NCI-H460 (cell line): ENCODE data around the gene QPCT. TPM values are rescaled to one million over a fixed set of nuclear protein-coding genes. Genes with fewer than 3 reads are reported as not detected.

Experiments
- DNase-seq: peaks from one replicate; pipeline ENCODE4 v3.0.0-alpha.2; 2016; ENCODE audit warnings: low read depth; ENCODE audit errors: extremely low read depth
- total RNA-seq: library from RNA; depleted of rRNA; stranded (reverse); fragments of >200 nt; shearing (Covaris generic); gene quantifications from 2 replicates; pipeline ENCODE4 v1.2.3, GENCODE V29; 2014

Gene QPCT
- total RNA-seq, 1 experiment from 2014 or later = 322 TPM

- DNase-seq = no peak
These were observed 20.0 kb upstream of the QPCT start for GRCh38 chr2:37324536-37324785.

GRCh38 chr2:37324786-37325624 lies 19.4 kb upstream of the QPCT start, which contains the start of gene PRKD3:
PRKD3 (minus strand) TSS chr2:37324833; CDS start chr2:37316524, 8,309 bp downstream.
- DNase-seq = peak; percentile 60

DNA sequence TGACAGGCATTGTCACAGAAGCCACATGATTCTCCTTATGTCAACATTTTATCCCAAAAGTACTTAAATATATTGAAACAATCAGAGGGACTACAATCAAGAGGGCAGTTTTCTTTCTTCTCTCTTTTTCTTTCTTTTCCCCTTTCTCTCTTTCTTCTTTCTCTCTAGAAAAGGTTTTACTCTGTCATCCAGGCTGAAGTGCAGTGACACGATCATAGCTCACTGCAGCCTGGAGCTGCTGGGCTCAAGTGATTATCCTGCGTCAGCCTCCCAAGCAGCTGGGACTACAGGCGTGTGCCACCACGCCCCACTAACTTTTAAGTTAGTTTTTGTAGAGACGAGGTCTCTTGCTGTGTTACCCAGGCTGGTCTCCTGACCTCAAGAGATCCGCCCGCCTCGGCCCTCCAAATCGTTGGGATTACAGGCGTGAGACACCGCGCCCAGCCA lies 18.8 kb upstream of the QPCT start:
- no peak for DNase-seq

GRCh38 chr2:37326285-37326684 lies 18.1 kb upstream of the QPCT start:
- DNase-seq = no peak

DNA sequence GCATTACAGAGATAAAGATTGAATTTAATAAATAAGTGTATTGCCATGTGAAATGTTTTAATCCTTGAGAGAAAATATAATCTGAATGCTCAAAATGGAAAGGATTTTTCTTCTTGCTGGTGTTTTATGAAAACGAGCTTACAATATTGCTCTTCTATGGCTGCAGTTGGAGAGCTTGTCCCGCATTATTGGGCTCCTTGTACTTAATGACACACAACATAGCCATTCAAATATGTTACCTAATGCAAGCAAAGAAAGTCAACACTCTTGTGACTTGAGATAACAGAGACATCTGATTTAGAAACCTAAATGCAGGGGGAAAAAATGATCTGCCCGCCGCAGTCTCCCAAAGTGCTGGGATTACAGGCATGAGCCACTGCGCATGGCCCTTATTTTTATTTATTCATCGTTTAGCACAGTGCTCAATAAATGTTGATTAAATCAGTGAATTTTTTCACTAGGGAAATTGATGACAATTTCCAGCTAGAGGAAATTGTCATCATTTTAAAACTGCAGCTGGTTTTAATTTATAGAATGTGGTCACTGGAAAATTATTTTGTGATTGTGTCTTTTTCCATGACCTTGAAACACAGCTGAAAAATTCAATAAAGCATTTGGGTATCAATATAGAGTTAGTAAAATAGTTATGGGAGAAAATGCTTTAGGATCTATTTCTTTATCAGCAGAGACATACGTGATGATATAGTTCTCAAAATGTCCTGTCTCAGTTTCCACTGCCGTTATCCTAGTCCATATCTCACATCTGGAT lies 17.4 kb upstream of the QPCT start:
- DNase-seq = no peak

GRCh38 chr2:37330681-37331080 lies 13.7 kb upstream of the QPCT start:
- no peak for DNase-seq

DNA sequence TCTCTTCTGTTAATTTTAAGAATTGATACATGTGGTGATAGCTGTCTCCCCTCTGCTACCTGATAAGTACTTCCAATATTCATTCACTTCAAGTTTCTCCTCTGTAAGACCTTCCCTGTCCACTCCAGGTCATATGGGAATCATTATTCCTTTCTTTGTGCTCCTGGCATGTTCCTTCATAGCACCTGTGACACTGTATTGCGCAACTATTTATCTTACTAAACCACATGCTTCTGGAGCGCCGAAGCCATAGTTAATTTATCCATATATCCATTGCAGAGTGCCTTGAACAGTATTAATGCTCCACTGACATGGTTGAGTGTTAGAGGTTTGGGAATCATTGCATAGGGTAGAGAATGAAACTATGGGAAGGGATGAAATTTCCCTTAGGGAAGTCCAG lies 11.9 kb upstream of the QPCT start:
- DNase-seq = no peak

DNA sequence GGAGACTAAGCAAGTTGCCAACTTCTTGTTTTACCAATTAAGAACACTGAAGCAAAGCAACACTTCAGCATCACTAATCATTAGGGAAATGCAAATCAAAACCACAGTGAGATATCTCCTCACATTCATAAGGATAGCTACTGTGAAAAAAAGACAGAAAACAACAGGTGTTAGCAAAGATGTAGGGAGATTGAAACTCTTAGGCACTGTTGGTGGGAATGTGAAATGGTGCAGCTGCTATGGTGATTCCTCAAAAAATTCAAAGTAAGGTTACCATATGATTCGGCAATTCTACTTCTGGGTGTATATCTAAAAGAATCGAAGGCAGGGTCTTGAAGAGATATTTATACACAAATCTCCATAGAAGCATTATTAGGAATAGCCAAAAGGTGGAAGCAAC lies 11.2 kb upstream of the QPCT start:
- no peak for DNase-seq

DNA sequence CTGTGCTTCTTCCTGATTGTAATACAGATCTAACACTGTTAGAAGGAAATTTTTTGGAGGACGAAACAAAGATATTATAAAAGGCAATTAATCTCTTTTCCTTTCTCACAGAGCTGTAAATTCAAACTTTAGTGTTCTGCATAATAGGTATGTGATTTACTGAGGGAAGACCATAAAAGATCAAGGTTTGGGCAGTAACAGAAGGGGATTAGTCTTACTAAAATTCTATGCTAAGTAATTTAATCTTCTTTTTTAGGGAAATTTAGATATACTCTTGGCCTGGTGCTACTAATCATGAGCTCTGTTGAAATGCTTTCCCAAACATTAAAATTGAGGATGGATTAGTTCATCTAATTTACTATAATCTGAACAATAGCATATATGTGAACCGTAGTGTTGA lies 8.8 kb upstream of the QPCT start:
- no peak for DNase-seq

DNA sequence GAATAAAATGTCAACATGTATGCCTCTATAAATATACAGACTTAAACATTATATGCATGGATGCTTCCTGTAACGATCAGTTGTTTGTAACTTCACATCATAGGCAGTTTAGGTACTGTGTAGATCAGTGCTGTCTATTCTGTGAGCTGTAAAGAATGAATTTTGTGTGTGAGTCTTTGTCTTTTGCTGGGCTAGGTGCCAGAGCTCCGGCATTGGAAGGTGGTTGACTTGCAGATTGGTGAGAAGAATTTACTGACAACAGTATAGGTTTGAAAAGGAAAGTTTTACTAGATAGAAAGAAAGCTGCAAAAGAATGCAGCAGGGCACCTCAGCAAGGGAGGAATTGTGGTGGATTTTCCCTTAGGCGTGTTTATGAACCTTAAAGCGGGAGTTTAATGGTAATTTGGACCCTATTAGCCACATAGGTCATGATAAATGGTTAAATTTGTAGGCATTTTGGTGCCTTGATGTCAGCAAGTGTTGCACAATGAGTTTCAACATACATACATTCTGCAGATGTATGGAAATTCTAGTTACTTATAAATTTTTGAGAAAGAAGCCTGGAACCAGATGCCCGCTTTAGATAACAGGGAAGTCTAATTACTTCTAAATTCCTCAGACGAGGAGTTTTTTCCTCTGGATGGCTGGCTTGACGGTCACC lies 6.7 kb upstream of the QPCT start:
- DNase-seq = no peak

DNA sequence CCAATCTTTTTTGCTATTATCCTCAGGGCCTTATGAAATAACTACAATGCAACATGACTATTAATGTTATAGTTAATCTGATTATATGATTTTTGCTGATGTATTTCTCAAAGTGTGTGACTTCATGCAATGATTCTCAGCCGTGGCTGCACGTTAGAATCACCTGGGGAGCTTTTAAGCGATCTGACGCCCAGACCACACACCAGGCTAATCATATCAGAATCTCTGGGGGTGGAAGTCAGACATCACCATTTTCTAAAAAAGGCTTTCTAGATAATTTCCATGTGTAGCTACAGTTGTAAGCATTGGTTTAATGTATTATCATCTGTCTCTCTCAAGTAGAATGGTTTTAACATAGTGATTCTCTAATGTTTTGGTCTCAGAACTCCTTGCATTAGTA lies 5.5 kb upstream of the QPCT start:
- no peak for DNase-seq

DNA sequence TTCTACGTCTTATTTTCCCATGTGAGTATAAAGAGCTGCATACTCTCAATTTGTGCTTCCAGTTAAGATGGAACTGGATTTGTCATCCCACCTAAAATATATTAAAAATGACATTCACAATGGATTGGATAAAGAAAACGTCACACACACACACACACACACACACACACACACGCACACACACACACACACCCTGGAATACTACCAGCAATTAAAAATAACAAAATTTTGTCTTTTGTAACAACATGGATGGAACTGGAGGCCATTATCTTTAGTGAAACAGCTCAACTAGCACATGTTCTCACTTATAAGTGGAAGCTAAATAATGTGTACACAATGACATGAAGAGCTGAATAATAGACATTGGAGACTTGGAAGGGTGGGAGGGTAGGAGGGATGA lies 3.8 kb upstream of the QPCT start:
- DNase-seq = no peak

DNA sequence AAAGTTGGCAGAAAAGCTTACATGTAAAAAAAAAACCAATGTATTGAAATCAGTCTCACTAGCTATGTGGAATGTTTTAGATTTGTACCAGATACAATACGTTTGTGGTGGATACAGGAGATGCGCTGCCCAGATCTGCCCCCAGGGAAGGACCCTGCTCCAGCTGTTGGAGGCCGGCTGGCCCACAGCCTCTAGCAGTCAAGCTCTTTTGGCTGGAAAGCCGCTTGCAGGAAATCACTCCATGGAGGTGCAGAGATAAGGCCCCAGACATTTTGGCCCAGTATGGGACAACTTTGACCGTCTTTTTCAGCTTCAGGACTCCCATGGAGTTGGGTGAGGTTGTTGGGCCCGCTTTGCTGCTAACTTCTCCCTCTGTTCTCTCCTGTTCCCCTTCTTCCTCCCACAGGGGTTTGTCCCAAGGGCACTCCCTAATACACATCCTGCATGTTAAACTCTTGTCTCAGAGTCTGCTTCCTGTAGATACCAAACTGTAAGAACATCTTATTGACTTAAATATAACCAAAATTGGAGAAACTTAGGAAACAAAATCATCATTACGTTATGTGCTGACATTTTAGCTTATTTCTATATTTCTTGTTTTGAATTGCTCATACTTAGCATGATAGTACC lies 1.7 kb upstream of the QPCT start:
- no peak for DNase-seq

GRCh38 chr2:37343537-37344434 lies 644 bp upstream of the QPCT start:
- peak; percentile 45 for DNase-seq

DNA sequence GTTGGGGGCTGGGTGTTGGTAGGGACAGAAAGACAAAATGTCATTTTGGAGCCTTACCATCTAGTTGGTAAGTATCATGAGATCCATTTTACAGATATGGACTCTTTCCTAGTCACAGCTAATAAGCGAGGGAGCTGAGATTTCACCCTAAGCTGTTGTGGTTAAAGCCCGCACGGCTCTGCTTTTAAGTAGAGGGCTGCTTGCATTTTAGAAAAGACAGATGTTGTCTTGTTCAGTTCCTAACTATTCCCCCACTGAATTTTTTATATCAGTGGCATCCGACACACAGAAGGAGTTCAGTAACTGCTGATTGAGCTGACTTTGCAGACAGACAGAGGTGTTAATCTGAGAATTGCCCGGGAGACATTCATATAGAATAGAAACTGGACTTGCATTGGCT lies 3.7 kb downstream of the QPCT start:
- DNase-seq = no peak

DNA sequence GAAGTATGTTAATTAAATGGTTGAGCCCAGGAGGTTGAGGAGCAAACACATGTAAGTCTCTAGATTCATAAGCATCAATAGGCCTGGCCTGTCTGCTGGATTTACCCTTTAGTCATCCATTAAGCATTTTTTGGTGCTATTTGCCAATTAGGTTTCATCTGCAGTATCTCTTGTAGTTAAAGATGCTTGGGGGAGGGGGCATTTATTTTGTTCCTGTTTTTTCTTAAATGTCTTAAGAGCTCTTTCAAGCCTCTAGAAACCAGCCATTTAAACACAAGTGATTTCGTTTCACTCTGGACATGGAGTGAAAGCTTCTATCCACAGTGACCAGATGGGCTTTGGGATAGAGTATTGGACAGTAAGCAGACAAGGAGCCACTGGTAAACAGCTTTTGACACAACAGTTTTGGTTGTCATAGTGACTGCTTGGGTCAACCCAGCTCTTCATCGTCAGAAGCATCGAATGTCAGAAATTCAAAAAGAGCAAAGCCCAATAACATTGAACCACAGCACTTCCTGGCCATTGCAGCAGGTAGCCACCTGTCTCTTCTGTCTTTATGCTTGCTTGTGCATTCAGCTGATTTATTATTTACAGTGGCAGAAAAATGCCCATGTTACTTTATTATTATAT lies 4.9 kb downstream of the QPCT start:
- no peak for DNase-seq

DNA sequence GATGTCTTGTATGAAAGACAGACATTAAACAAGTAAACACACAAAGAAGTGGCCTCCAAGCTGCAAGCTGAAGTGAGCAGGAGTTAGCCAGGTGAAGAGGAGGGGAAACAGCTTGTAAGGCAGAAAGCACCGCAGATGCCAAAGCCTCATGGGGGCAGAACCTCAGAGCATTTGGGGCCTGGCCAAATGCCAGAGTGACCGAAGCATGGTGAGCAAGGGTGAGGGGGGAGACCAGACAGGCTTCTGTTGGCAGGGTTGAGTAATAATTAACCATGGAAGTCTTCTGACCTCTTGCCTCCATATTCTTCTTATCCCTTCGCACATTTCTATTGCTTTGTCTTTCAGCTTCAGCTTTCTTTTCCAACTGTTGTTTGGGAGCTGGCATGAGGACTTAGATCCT lies 5.6 kb downstream of the QPCT start:
- DNase-seq = no peak

- DNase-seq = no peak
These were observed 10.1 kb downstream of the QPCT start for GRCh38 chr2:37354531-37354930.

GRCh38 chr2:37355735-37356134 lies 11.3 kb downstream of the QPCT start:
- no peak for DNase-seq

- no peak for DNase-seq
These were observed 11.9 kb downstream of the QPCT start for GRCh38 chr2:37356299-37356698.
